GM20000 (cell line): Measurements from ENCODE around the gene PRDM16.

Source experiments
- DNase-seq: peaks from one replicate; pipeline ENCODE4 v3.0.0; 2012; ENCODE audit warnings: low spot score
- TF ChIP-seq, protein P1 (sequence below): IDR thresholded peaks from 2 replicates; pipeline ENCODE4 v1.5.1; 2012; ENCODE audit warnings: mild to moderate bottlenecking, control low read depth; ENCODE audit errors: extremely low read depth, missing control alignments

PRDM16 gene

GRCh38 chr1:3194760-3195479, 125.9 kb downstream of the PRDM16 start:
- DNase-seq = no peak
- TF ChIP-seq, protein P1, sequence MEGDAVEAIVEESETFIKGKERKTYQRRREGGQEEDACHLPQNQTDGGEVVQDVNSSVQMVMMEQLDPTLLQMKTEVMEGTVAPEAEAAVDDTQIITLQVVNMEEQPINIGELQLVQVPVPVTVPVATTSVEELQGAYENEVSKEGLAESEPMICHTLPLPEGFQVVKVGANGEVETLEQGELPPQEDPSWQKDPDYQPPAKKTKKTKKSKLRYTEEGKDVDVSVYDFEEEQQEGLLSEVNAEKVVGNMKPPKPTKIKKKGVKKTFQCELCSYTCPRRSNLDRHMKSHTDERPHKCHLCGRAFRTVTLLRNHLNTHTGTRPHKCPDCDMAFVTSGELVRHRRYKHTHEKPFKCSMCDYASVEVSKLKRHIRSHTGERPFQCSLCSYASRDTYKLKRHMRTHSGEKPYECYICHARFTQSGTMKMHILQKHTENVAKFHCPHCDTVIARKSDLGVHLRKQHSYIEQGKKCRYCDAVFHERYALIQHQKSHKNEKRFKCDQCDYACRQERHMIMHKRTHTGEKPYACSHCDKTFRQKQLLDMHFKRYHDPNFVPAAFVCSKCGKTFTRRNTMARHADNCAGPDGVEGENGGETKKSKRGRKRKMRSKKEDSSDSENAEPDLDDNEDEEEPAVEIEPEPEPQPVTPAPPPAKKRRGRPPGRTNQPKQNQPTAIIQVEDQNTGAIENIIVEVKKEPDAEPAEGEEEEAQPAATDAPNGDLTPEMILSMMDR = no peak

GRCh38 chr1:3195480-3195815, 126.4 kb downstream of the PRDM16 start:
- TF ChIP-seq, protein P1 = no peak
- no peak for DNase-seq

DNA sequence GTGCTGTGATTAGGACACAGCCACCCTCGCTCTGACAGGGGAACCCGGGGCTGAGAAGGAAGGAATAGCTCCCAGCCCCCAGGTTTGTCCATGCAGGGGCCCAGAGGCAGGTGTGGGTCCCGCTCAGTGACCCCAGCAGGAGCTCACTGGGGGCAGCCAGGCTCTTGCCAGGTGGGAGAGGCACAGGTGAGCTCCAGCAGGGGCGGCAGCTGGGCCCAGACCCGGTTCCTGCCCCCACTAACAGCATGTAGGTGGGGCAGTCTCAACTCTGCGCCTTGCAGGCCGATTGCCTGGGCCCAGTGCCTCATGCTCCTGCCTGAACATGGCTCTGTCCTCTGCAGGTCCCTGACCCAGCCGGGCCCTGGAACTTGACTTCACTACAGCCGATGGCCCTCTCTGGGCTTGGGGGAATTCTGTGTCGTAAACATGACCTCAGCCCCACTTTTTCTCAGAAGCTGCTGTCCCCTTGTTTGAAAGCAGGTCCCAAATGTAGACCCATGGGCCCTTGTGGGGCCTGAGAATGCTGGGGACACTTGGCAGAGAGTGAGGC, 127.0 kb downstream of the PRDM16 start:
- no peak for DNase-seq
- TF ChIP-seq, protein P1 = no peak

- DNase-seq = no peak
- TF ChIP-seq, protein P1 = no peak
Measured at GRCh38 chr1:3196577-3197245, 127.7 kb downstream of the PRDM16 start.

GRCh38 chr1:3197781-3198316, 128.8 kb downstream of the PRDM16 start:
- no peak for DNase-seq

DNA sequence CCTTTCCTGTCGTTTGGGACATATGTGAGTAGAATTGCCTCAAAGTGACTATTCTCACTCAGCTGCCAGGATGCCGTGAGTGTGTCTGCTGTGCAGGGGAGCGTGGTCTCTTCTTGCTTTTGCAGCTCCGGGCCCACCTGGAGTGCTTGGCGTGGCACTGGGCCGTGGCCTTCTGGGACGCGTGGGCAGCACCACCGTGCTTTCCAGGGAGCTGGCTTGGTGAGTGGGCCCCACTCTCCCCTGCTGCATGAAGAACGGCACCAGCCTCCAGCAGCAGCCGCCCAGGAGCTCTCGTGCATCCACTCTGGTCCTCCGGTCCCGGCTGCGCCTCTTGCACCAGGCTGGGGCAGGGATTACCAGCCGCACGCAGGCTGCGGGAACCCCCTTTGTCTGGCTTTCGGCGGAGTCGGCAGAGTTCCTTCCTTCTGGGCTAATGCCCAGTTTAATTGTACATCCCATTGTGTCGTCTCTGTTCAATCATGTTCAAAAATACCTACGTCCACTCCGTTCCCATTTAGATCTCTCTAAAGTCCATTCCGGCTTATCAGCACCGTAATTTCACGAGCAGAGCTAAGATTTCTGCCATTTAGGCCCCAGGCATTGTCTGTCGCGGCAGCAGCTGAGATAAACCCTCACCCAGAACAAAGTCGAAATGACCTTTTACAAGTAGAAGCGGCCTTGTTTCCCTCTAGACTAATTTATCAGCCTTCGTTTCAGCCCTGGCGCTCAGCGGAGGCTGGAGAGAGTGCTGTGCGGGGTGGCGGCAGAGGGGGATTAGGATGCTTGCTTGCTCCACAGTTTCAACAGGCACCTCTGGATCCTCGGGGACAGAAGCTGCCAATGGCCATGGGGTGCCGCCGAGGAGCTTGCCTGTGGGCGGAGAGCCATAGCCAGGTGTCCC, 129.6 kb downstream of the PRDM16 start:
- no peak for DNase-seq
- TF ChIP-seq, protein P1 = no peak

More at GRCh38 chr1:3197781-3198316, 128.8 kb downstream of the PRDM16 start:
- TF ChIP-seq, protein P1 = no peak

GRCh38 chr1:3204725-3205124, 135.7 kb downstream of the PRDM16 start:
- TF ChIP-seq, protein P1 = no peak
- DNase-seq = no peak
